Adrenal gland (tissue), 12 donors: ENCODE measurements around the gene CIAPIN1. TPM values are rescaled to one million over a fixed set of nuclear protein-coding genes. Genes with fewer than 3 reads are reported as not detected.

Experiments
- DNase-seq, 7 donors: peaks; one replicate each; pipeline ENCODE4 v3.0.0-alpha.2; 2019 to 2020
- H3K27ac ChIP-seq, 5 donors: fragments of 200-600 bp; sonication (generic) in 4 of 5; 1 replicate in 3 of 5; 2 replicates in 2 of 5; pipeline versions ENCODE4 v1.5.1 to v1.8.0; 2016 to 2020; ENCODE audit warnings: mild to moderate bottlenecking in 1 of 5
- H3K27me3 ChIP-seq: fragments of 200-600 bp; 2 replicates; pipeline ENCODE4 v1.8.0; 2021
- H3K36me3 ChIP-seq, 2 donors: fragments of 200-600 bp; replicated peaks in 1 of 2; 1 replicate in 1 of 2; 2 replicates in 1 of 2; pipeline versions ENCODE4 v1.5.1 to v1.8.0; 2018 to 2022
- H3K4me1 ChIP-seq, 2 donors: fragments of 200-600 bp; replicated peaks in 1 of 2; 1 replicate in 1 of 2; 2 replicates in 1 of 2; pipeline versions ENCODE4 v1.5.1 to v1.8.0; 2018 to 2021
- H3K4me3 ChIP-seq, 4 donors: fragments of 200-600 bp; sonication (generic) in 3 of 4; one replicate each; pipeline ENCODE4 v1.5.1; 2016 to 2018
- H3K9me3 ChIP-seq, 3 donors: fragments of 200-600 bp; sonication (generic) in 1 of 3; replicated peaks in 1 of 3; 1 replicate in 2 of 3; 2 replicates in 1 of 3; pipeline versions ENCODE4 v1.5.1 to v1.8.0; 2016 to 2021
- CTCF ChIP-seq, 6 experiments: fragments of 450-650 bp in 4 of 6; fragments of 200-600 bp in 2 of 6; sonication (generic) in 1 of 6; IDR thresholded peaks; 1 replicate in 5 of 6; 2 replicates in 1 of 6; pipeline versions ENCODE4 v1.5.1 to v1.8.0; 2016 to 2021; ENCODE audit warnings: antibody characterized with exemption in 6 of 6, mild to moderate bottlenecking in 2 of 6, moderate library complexity in 1 of 6
- POLR2A ChIP-seq, 2 donors: fragments of 450-650 bp; IDR thresholded peaks; one replicate each; pipeline ENCODE4 v1.6.1; 2017; ENCODE audit warnings: antibody characterized with exemption in 2 of 2, mild to moderate bottlenecking in 2 of 2, moderate library complexity in 1 of 2
- WGBS, 4 donors: extraction: QIAGEN DNeasy Blood & Tissue Kit in 2 of 4; methylation state at CpG; one replicate each; pipeline versions ENCODE4 v1.1.5 to v1.1.7; 2013 to 2017; 5-methylcytosine and 5-hydroxymethylcytosine counted together
- intact Hi-C, 2 donors: fragments of 100-400 bp; cut with DNase I; formaldehyde crosslinking; loops; one replicate each; pipeline versions ENCODE4 v1.14.1 to v1.15.0; 2022 to 2023
- polyA plus RNA-seq, 3 donors: library from polyadenylated mRNA; stranded (reverse); fragments of 200-250 nt in 2 of 3; fragments of 350-450 nt in 1 of 3; fragmentation: Illumina TruSeq in 1 of 3; extraction: RNeasy Lipid Tissue Mini Kit (QIAGEN cat#74804) in 1 of 3; gene quantifications; one replicate each; pipeline ENCODE4 v1.2.3, GENCODE V29; 2013 to 2014
- total RNA-seq, 9 donors: library from RNA; depleted of rRNA in 4 of 9; stranded (reverse); fragments of >200 nt in 4 of 9; fragments of 120-200 nt in 1 of 9; fragmentation: NEBNext Ultra II Directional in 1 of 9; extraction: Animal tissue kit (Norgen Biotek cat#: 25700) in 1 of 9; gene quantifications; one replicate each; pipeline versions ENCODE4 v1.1.0 to v1.2.4, GENCODE V29; 2013 to 2023
- donor health status: healthy with polysubstance abuse.
- donor health status: Bipolar disorder and iron deficiency.
- donor health status: DM: yes; HTN: yes; CAD: no.
- donor health status: DM: no; HTN: no; CAD: no.
- donor health status: DM: no; HTN: no; CAD: no.
- donor health status: DM: yes; HTN: yes; CAD: no.

The CIAPIN1 gene
- total and polyA plus RNA-seq, 12 donors, result 15.8 to 155 (median 50.7) TPM

- DNase-seq, result no peak
- WGBS, 4 donors, result 62 to 78% (median 75%) methylated on average over 6 to 7 of the region's 7 CpGs
- no peak overlapping the region for H3K4me3 ChIP-seq
- intact Hi-C loops, result no loop called here
- peaks cover 0 to 3% of the 10 kb centered on the region in 2 donors for H3K4me1 ChIP-seq
- no peaks in the 10 kb centered on the region for H3K36me3 ChIP-seq
- H3K27ac ChIP-seq, result no peak overlapping the region
- no peak for TF ChIP-seq CTCF (IDR thresholded peaks at IDR 0.05)
- H3K9me3 ChIP-seq, result no peaks in the 10 kb centered on the region
- H3K27me3 ChIP-seq, result no peaks in the 10 kb centered on the region
Measured at GRCh38 chr16:57388359-57389086, 58.7 kb downstream of the CIAPIN1 start.

- intact Hi-C loops, result no loop called here
- DNase-seq, result no peak
- H3K9me3 ChIP-seq, result no peaks in the 10 kb centered on the region
- TF ChIP-seq CTCF (IDR thresholded peaks at IDR 0.05), result no peak
- no peak for TF ChIP-seq POLR2A (IDR thresholded peaks at IDR 0.05)
- WGBS, 4 donors, result 78 to 91% (median 85%) methylated on average over 3 of the region's 3 CpGs
- H3K4me1 ChIP-seq, result peaks cover 0 to 3% of the 10 kb centered on the region in 2 donors
- no peaks in the 10 kb centered on the region for H3K27me3 ChIP-seq
- H3K36me3 ChIP-seq, result no peaks in the 10 kb centered on the region
- no peak overlapping the region for H3K27ac ChIP-seq
- H3K4me3 ChIP-seq, result no peak overlapping the region
Measured at GRCh38 chr16:57387598-57388354, 59.4 kb downstream of the CIAPIN1 start.

- TF ChIP-seq POLR2A (IDR thresholded peaks at IDR 0.05) (no peak), CTCF (IDR thresholded peaks at IDR 0.05) (no peak)
- no peak overlapping the region for H3K27ac ChIP-seq
- H3K36me3 ChIP-seq, result no peaks in the 10 kb centered on the region
- no peaks in the 10 kb centered on the region for H3K9me3 ChIP-seq
- H3K27me3 ChIP-seq, result no peaks in the 10 kb centered on the region
- H3K4me1 ChIP-seq, result peaks cover 0 to 3% of the 10 kb centered on the region in 2 donors
- no peak for DNase-seq
- no peak overlapping the region for H3K4me3 ChIP-seq
- intact Hi-C loops, result no loop called here
- 60 to 79% (median 75%) methylated on average over 5 of the region's 5 CpGs for WGBS, 4 donors
Measured at GRCh38 chr16:57386381-57386951, 60.7 kb downstream of the CIAPIN1 start.

GRCh38 chr16:57385083-57385482 lies 62.1 kb downstream of the CIAPIN1 start:
- intact Hi-C loops, result no loop called here
- 77 to 89% (median 88%) methylated on average over 2 to 5 of the region's 5 CpGs for WGBS, 4 donors
- H3K36me3 ChIP-seq, result no peaks in the 10 kb centered on the region
- H3K4me1 ChIP-seq, result peaks cover 0 to 3% of the 10 kb centered on the region in 2 donors
- H3K27me3 ChIP-seq, result no peaks in the 10 kb centered on the region
- TF ChIP-seq CTCF (IDR thresholded peaks at IDR 0.05) (no peak), POLR2A (IDR thresholded peaks at IDR 0.05) (no peak)
- H3K27ac ChIP-seq, result no peak overlapping the region
- H3K4me3 ChIP-seq, result no peak overlapping the region
- DNase-seq, result no peak
- H3K9me3 ChIP-seq, result no peaks in the 10 kb centered on the region
